Thyroid gland (tissue), 4 donors: Measurements from ENCODE around the gene KANSL2.

ENCODE experiments used
- CTCF ChIP-seq, 6 experiments: fragments of 200-600 bp in 3 of 6; fragments of 450-650 bp in 3 of 6; sonication (generic) in 3 of 6; IDR thresholded peaks; one replicate each; pipeline ENCODE4 v1.5.1; 2016 to 2019; ENCODE audit warnings: antibody characterized with exemption in 6 of 6, mild to moderate bottlenecking in 2 of 6, inconsistent platforms in 1 of 6, moderate library complexity in 1 of 6
- POLR2A ChIP-seq, 2 donors: fragments of 450-650 bp; IDR thresholded peaks; one replicate each; pipeline ENCODE4 v1.6.1; 2017; ENCODE audit warnings: antibody characterized with exemption in 2 of 2, mild to moderate bottlenecking in 2 of 2, moderate library complexity in 1 of 2

- TF ChIP-seq CTCF (IDR thresholded peaks at IDR 0.05) (no peak), POLR2A (IDR thresholded peaks at IDR 0.05) (no peak)
Observed at GRCh38 chr12:48640854-48641253, 41.2 kb downstream of the KANSL2 start.
